Loucy (cell line): ENCODE data around the gene UBE2O.
A peak's percentile ranks its signal among the peaks of the same experiment; 100 is the strongest.

Experiments used
- H2AFZ ChIP-seq: fragments of 200-600 bp; sonication (generic); 2 replicates; pipeline ENCODE4 v1.6.0; 2016; ENCODE audit warnings: antibody characterized with exemption, mild to moderate bottlenecking, low read length, moderate library complexity
- H3F3A ChIP-seq: fragments of 200-600 bp; 2 replicates; pipeline ENCODE4 v1.6.0; 2016; ENCODE audit warnings: antibody characterized with exemption, low read depth, mild to moderate bottlenecking
- H3K27me3 ChIP-seq: fragments of 200-600 bp; sonication (generic); 2 replicates; pipeline ENCODE4 v1.6.1; 2014; ENCODE audit warnings: low read length, mild to moderate bottlenecking; ENCODE audit not compliant: insufficient read depth, poor library complexity, severe bottlenecking
- H3K36me3 ChIP-seq: fragments of 200-600 bp; sonication (generic); 2 replicates; pipeline ENCODE4 v1.6.1; 2016; ENCODE audit warnings: low read length; ENCODE audit not compliant: insufficient read depth
- H3K4me1 ChIP-seq: fragments of 200-600 bp; sonication (generic); 2 replicates; pipeline ENCODE4 v1.5.1; 2014; ENCODE audit warnings: low read length, mild to moderate bottlenecking; ENCODE audit not compliant: insufficient read depth, poor library complexity, severe bottlenecking
- H3K4me2 ChIP-seq: fragments of 200-600 bp; sonication (generic); 2 replicates; pipeline ENCODE4 v1.6.0; 2014; ENCODE audit warnings: antibody characterized with exemption, low read length, low read depth, mild to moderate bottlenecking; ENCODE audit not compliant: poor library complexity, severe bottlenecking
- H3K4me3 ChIP-seq: fragments of 200-600 bp; sonication (generic); 2 replicates; pipeline ENCODE4 v1.5.1; 2014; ENCODE audit warnings: low read length, mild to moderate bottlenecking, mixed read lengths; ENCODE audit not compliant: poor library complexity, severe bottlenecking
- H3K79me2 ChIP-seq: fragments of 200-600 bp; sonication (generic); 2 replicates; pipeline ENCODE4 v1.6.1; 2014; ENCODE audit warnings: low read length; ENCODE audit not compliant: insufficient read depth
- H3K9ac ChIP-seq: fragments of 200-600 bp; sonication (generic); 2 replicates; pipeline ENCODE4 v1.6.0; 2014; ENCODE audit warnings: mild to moderate bottlenecking, low read depth, low read length, moderate library complexity; ENCODE audit not compliant: poor library complexity, severe bottlenecking
- H3K9me2 ChIP-seq: fragments of 200-600 bp; sonication (generic); replicated peaks from 2 replicates; pipeline ENCODE4 v1.6.1; 2016; ENCODE audit warnings: low read depth, low read length, mixed read lengths
- H3K9me3 ChIP-seq: fragments of 200-600 bp; sonication (generic); 2 replicates; pipeline ENCODE4 v1.6.1; 2014; ENCODE audit warnings: mild to moderate bottlenecking, antibody characterized with exemption, low read length, low read depth; ENCODE audit not compliant: insufficient read depth
- H4K20me1 ChIP-seq: fragments of 200-600 bp; sonication (generic); 2 replicates; pipeline ENCODE4 v1.6.0; 2014; ENCODE audit warnings: antibody characterized with exemption, low read length, mild to moderate bottlenecking; ENCODE audit not compliant: insufficient read depth, poor library complexity, severe bottlenecking
- EZH2phosphoT487 ChIP-seq: fragments of 200-600 bp; IDR thresholded peaks from 2 replicates; pipeline ENCODE4 v1.6.1; 2018; ENCODE audit warnings: antibody characterized with exemption, mild to moderate bottlenecking, moderate library complexity, borderline replicate concordance
- TF ChIP-seq, protein P1 (sequence below): fragments of 200-600 bp; sonication (generic); conservative IDR thresholded peaks from 2 replicates; pipeline ENCODE4 v1.5.1; 2014; ENCODE audit warnings: mild to moderate bottlenecking, antibody characterized with exemption, low read length

UBE2O gene

DNA sequence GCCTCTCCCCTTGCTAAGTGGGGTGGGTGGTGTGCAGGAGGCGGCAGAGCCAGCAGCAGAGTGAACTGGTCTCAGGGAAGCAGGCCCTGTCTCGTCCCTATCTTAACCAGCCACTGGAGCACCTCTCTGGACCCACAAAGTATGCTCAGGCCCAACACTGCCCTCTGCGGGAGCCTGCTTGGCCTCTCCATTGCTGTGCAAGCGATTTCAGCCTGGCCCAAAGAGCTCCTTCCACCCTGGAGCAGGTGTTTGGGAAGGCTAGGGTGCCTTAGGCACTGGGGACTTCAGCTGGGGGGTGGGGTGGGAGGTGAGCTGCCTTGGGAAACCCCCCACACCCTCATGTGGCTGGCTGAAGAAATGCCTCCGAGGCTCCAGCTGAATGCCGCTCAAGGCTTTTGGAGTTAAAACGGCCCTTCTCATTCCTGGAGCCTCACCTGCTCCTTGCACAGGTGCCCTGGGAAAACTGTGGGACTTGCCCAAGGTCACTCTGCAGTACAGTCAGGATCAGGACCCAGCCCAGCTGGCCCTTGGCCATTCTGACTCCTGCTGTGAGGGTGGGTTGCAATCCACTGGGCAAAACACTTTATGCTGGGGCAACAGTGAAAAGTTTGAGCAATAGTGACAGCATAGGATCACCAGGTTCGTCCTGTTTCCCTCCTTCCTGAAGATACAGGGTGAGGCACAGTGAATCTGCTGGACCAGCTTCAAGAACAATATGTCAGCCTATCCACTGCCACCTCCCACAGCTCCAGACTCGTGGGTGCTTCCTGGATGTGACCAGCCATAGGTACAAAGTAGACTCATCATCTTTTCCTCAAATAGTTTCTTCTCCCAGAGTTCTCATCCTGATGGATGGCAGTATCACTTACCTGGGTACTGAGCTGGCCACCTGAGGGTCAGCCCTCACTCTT, 5.9 kb upstream of the UBE2O start:
- no peak overlapping the region for H2AFZ ChIP-seq
- no peak overlapping the region for H3K4me2 ChIP-seq
- H3K4me1 ChIP-seq = no peaks in the 10 kb centered on the region

GRCh38 chr17:76453431-76453743, 435 bp upstream of the UBE2O start:
- no peaks in the 10 kb centered on the region for H3K36me3 ChIP-seq
- no peaks in the 10 kb centered on the region for H3K27me3 ChIP-seq
- TF ChIP-seq EZH2phosphoT487 = no peak
- TF ChIP-seq, protein P1, sequence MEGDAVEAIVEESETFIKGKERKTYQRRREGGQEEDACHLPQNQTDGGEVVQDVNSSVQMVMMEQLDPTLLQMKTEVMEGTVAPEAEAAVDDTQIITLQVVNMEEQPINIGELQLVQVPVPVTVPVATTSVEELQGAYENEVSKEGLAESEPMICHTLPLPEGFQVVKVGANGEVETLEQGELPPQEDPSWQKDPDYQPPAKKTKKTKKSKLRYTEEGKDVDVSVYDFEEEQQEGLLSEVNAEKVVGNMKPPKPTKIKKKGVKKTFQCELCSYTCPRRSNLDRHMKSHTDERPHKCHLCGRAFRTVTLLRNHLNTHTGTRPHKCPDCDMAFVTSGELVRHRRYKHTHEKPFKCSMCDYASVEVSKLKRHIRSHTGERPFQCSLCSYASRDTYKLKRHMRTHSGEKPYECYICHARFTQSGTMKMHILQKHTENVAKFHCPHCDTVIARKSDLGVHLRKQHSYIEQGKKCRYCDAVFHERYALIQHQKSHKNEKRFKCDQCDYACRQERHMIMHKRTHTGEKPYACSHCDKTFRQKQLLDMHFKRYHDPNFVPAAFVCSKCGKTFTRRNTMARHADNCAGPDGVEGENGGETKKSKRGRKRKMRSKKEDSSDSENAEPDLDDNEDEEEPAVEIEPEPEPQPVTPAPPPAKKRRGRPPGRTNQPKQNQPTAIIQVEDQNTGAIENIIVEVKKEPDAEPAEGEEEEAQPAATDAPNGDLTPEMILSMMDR = 0 out of 2 replicates have a peak, but pooled peaks have one; percentile 6
- H4K20me1 ChIP-seq = peaks cover 40% of the 10 kb centered on the region
- H3K9me3 ChIP-seq = no peaks in the 10 kb centered on the region
- H3K4me3 ChIP-seq = peak overlapping the region; percentile 95
- H3K4me2 ChIP-seq = no peak overlapping the region
- peaks cover 46% of the 10 kb centered on the region for H3K79me2 ChIP-seq
- H3F3A ChIP-seq = no peaks in the 10 kb centered on the region
- no peak overlapping the region for H2AFZ ChIP-seq
- H3K9me2 ChIP-seq = no peaks in the 10 kb centered on the region
- no peak overlapping the region for H3K9ac ChIP-seq
- peaks cover 31% of the 10 kb centered on the region for H3K4me1 ChIP-seq

More for the DNA sequence above, 5.9 kb upstream of the UBE2O start:
- H3K9me2 ChIP-seq = no peaks in the 10 kb centered on the region
- no peaks in the 10 kb centered on the region for H3K36me3 ChIP-seq
- no peaks in the 10 kb centered on the region for H3K27me3 ChIP-seq
- no peaks in the 10 kb centered on the region for H3F3A ChIP-seq
- H3K4me3 ChIP-seq = no peak overlapping the region
- H3K79me2 ChIP-seq = no peaks in the 10 kb centered on the region
- TF ChIP-seq EZH2phosphoT487 = no peak
- TF ChIP-seq, protein P1 = peak; percentile 51
- H3K9ac ChIP-seq = no peak overlapping the region
- no peaks in the 10 kb centered on the region for H3K9me3 ChIP-seq
- H4K20me1 ChIP-seq = no peaks in the 10 kb centered on the region

- TF ChIP-seq EZH2phosphoT487 = no peak
- TF ChIP-seq, protein P1 = no peak
- no peaks in the 10 kb centered on the region for H3K36me3 ChIP-seq
- peaks cover 42% of the 10 kb centered on the region for H3K4me1 ChIP-seq
- H3K9me3 ChIP-seq = no peaks in the 10 kb centered on the region
- H3K4me2 ChIP-seq = peak overlapping the region; percentile 90
- no peaks in the 10 kb centered on the region for H3K27me3 ChIP-seq
- H3F3A ChIP-seq = no peaks in the 10 kb centered on the region
- H3K79me2 ChIP-seq = peaks cover 58% of the 10 kb centered on the region
- H3K9ac ChIP-seq = peak overlapping the region; percentile 87
- no peaks in the 10 kb centered on the region for H3K9me2 ChIP-seq
- peak overlapping the region; percentile 95 for H3K4me3 ChIP-seq
- H2AFZ ChIP-seq = no peak overlapping the region
- peaks cover 52% of the 10 kb centered on the region for H4K20me1 ChIP-seq
Observed at GRCh38 chr17:76452127-76452659, 759 bp downstream of the UBE2O start.
